ENCODE results near the gene AGBL3.
"Not testable (repeated sequence)": the region's sequence is repeated elsewhere in the genome, so short reads cannot be mapped to it uniquely, and the experiment has no call there.

Gene AGBL3

GRCh38 chr7:134963036-134963435 is 23.3 kb upstream of the AGBL3 start:
- DNase-seq (ENCODE audit: low read depth in 2 of 2), result no peak

- no peak for DNase-seq (ENCODE audit: low read depth in 2 of 2)
Observed at GRCh38 chr7:134966691-134967090, 19.6 kb upstream of the AGBL3 start.

GRCh38 chr7:134968110-134968509 is 18.2 kb upstream of the AGBL3 start:
- no peak for DNase-seq (ENCODE audit: low read depth in 2 of 2)

- not testable (repeated sequence) for DNase-seq (ENCODE audit: low read depth in 2 of 2)
Observed at GRCh38 chr7:134981645-134982044, 4.7 kb upstream of the AGBL3 start.

GRCh38 chr7:134985894-134986362 is 380 bp upstream of the AGBL3 start:
- no peak for DNase-seq (ENCODE audit: low read depth in 2 of 2)

GRCh38 chr7:134988161-134988560 is 1.9 kb downstream of the AGBL3 start:
- no peak for DNase-seq (ENCODE audit: low read depth in 2 of 2)

GRCh38 chr7:134991469-134992339 is 5.4 kb downstream of the AGBL3 start:
- no peak for DNase-seq (ENCODE audit: low read depth in 2 of 2)

- DNase-seq (ENCODE audit: low read depth in 2 of 2), result no peak
Observed at GRCh38 chr7:134992626-134993179, 6.4 kb downstream of the AGBL3 start.

- DNase-seq (ENCODE audit: low read depth in 2 of 2), result no peak
Observed at GRCh38 chr7:134993877-134994456, 7.7 kb downstream of the AGBL3 start.

GRCh38 chr7:134995239-134996096 is 9.2 kb downstream of the AGBL3 start:
- DNase-seq (ENCODE audit: low read depth in 2 of 2), result no peak

GRCh38 chr7:134996097-134996550 is 9.8 kb downstream of the AGBL3 start:
- no peak for DNase-seq (ENCODE audit: low read depth in 2 of 2)

GRCh38 chr7:134997214-134997885 is 11.0 kb downstream of the AGBL3 start:
- no peak for DNase-seq (ENCODE audit: low read depth in 2 of 2)

- no peak for DNase-seq (ENCODE audit: low read depth in 2 of 2)
Observed at GRCh38 chr7:134999136-134999535, 12.8 kb downstream of the AGBL3 start.

- DNase-seq (ENCODE audit: low read depth in 2 of 2), result no peak
Observed at GRCh38 chr7:135001390-135002165, 15.3 kb downstream of the AGBL3 start.

- DNase-seq (ENCODE audit: low read depth in 2 of 2), result no peak
Observed at GRCh38 chr7:135012229-135012628, 25.9 kb downstream of the AGBL3 start.

GRCh38 chr7:135023622-135024021 is 37.3 kb downstream of the AGBL3 start:
- no peak for DNase-seq (ENCODE audit: low read depth in 2 of 2)

GRCh38 chr7:135035252-135035651 is 48.9 kb downstream of the AGBL3 start:
- DNase-seq (ENCODE audit: low read depth in 2 of 2), result no peak

- not testable (repeated sequence) for DNase-seq (ENCODE audit: low read depth in 2 of 2)
Observed at GRCh38 chr7:135067017-135067416, 80.7 kb downstream of the AGBL3 start.

- no peak for DNase-seq (ENCODE audit: low read depth in 2 of 2)
Observed at GRCh38 chr7:135074096-135074495, 87.8 kb downstream of the AGBL3 start.

- no peak for DNase-seq (ENCODE audit: low read depth in 2 of 2)
Observed at GRCh38 chr7:135074531-135074930, 88.2 kb downstream of the AGBL3 start.

Measured in stimulated activated CD4-positive, alpha-beta T cell treated with anti-CD3 and anti-CD28 coated beads, Interleukin-1b, Interleukin-23, amount 100 ng/mL, for 4 hours (primary cell).